HG02870 (cell line): ENCODE measurements around the gene RUNX1.

Experiments used
- ATAC-seq: cut with Tn5 transposase; IDR thresholded peaks from one replicate; pipeline ENCODE4 v1.9.1; 2021; ENCODE audit warnings: mild to moderate bottlenecking, moderate library complexity; ENCODE audit not compliant: unreplicated experiment

The RUNX1 gene

DNA sequence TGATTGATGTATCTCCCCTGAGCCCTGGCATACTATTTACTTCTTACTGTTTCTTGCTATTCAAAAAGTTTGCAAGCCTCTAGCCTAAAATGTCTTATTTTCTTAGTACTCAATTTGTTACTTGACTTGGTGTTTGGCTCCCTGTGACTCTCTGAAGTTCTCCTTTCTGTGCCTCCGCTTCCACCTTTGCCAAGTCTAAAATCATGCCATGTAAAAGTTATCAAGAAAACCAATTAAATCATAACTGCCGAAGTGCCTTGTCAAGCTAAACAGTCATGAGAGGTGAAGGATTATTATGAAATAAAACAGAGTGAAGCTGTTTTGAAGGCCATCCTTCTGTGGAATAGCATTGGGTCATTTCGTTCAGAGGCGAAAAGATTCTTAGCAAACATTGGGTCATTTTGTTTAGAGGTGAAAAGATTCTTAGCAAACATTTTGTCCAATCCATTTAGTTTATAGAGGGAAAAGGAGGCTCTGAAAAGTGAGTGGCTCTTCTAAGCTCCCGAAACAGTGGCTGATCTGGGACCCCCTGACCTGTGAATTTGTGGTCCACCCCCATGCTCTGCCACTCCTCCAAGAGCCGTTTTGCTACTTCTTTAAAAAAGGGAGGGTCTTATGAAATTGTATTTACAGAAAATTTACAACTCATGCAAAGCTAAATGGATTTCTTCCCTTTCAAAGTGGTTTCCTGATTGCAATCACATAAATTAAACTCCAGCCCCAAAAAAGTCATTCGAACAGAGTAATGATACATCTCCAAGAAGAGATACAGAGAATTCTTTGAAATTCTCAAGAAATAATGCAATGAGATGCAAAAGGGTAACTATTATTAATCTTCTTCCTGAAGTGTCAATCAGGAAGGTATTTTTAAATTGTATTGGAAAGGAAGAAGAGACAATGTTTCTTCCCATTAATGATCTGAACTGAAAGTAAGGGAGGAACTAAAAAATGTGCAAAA is 141.4 kb downstream of the RUNX1 start:
- ATAC-seq: no peak

DNA sequence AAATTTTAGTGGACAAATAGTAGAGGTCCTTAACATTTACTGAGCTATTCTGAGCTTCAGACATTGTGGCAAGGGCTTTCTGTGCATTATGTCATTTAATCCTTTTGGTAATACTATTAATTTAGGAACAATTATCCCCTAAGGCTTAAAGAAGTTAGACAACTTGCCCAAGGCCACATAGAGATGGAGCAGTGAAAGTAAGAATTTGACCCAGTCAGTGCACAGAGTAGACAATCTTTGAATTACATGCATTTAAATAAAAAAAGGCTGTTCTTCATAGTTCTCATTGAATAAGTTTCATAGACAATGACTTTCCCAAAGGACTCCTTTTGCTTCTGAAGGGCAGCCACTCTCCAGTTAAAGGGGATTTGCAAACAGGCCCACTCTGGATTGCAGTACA is 142.7 kb downstream of the RUNX1 start:
- ATAC-seq: no peak

DNA sequence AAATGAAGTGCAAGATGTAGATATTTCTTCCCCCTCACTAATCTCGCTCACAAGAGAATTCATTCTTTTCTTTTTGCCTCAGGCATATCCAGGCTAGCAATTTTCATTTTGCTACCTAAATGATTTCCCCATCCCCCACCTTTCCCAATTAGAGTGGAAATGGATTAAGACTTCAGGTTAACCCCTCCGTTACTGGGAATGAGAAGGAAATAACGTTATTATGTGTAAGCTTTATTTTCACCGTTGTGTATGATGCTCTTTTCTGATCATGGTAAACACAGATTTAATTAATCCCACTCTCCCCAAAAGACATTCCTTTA is 143.9 kb downstream of the RUNX1 start:
- no peak for ATAC-seq

DNA sequence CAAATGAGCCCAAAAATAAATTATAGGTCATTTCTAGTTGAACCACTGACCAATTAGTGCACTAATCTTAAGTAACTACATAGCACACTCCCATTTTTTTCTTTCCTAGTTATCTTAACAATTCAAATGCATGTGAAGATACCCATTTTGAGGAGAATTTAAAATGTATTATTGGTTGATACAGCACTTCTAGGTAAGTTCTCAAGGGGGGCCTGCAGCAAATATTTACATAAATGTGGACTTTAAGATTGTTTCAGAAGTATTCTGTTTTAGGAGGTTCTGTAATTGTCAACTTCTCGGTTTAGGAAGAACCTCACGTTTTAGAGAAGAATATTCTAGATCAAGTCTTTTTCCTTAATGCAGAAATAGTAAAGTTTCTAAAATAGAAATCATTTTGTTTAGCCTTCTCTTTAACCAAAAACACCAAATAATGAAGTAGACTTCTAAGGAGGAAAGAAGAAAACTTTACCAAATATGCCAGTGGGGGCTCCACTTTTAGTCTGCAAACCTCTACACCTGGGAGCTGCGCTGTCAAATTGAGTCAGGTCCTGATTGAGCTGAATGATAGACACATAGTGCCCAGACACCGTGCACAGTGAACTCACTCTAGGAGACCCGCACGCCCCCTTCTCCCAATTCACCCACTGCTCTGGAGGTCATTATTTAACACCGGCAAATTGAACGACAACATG is 144.4 kb downstream of the RUNX1 start:
- ATAC-seq: no peak

DNA sequence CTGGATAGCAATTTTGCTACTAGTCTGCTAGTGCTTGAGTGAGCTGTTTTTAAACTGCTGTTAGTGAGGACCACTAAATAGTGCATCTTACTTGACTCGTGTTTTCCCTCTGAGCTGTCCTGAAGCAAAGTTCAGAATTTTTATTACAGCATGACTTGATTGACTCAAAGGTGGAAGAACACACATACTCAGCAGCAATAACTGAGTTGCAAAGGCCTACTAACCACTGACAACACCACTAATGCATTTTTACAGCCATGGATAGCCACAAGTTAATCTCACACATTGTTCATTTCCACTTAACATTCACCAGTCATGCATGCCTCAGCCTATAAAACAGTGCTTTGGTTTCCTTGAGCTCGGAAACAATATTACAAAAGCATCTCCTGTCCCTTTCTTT is 148.7 kb downstream of the RUNX1 start:
- no peak for ATAC-seq

DNA sequence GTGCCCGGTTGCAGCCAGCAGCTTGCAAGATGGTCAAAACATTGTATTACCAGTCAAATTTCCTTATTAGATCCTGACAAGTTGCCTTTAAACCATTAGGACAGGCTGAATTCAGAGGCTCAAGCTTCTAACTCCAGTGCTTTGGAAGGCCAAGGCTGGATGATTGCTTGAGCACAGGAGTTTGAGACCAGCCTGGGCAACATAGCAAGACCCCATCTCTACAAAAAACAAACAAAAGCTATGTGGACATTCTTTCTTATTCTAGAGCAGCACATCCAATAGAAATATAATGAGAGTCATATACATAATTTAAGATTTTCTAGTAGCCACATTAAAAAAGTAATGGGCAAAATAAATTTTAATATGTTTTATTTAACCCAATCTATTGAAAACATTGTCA is 149.3 kb downstream of the RUNX1 start:
- ATAC-seq: no peak

DNA sequence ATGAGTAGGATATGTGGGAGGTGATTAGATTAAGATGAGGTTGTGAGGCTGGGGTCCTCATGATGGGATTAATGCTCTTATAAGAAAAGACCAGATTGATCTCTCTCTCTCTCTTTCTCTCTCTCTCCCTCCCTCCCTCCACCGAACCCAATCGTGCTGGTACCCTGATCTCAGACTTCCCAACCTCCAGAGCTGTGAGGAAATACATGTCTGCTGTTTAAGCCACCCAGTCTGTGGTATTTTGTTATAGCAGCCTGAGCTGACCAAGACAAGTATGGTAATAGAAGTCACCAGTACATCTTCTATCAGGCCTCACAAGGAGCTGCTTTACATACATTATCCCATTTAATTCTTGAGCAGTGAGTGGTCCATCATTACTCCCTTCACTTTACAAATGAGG is 149.8 kb downstream of the RUNX1 start:
- no peak for ATAC-seq

DNA sequence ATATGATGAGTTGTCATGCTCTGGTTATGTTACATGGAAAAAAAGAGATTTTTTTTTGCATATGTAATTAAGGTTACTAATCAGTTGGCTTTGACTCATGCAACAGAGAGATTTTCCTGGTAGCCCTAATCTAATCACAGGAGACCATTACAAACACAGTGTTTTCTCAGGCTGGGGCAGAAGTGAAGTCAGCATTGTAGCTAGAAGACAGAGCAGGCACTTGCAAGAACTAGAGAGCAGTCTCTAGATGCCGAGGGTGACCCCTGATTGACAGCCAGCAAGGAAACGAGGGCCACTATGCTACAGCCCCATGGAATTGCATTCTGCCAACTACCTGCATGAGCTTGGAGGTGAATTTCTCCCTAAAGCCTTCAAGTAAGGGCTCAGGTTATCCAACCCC is 151.3 kb downstream of the RUNX1 start:
- no peak for ATAC-seq

DNA sequence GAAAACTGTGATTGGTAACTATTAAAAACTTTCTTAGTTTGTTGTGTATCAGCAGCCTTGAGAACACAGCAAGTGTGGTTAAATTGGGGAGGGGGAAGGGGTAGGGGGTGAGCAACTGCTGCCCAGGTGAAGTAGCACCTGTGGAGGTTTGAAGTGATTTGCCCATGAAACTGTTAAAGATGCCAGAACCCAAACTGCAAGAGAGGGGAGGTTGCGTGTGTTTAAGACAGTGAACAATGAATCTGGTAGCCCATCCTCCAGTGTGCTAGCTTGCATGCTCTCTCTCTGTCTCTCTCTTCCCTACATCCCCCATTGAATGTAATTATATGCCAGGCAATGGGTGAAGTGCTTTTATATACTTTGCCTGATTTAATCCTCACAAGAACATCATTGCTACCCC is 154.7 kb downstream of the RUNX1 start:
- no peak for ATAC-seq

DNA sequence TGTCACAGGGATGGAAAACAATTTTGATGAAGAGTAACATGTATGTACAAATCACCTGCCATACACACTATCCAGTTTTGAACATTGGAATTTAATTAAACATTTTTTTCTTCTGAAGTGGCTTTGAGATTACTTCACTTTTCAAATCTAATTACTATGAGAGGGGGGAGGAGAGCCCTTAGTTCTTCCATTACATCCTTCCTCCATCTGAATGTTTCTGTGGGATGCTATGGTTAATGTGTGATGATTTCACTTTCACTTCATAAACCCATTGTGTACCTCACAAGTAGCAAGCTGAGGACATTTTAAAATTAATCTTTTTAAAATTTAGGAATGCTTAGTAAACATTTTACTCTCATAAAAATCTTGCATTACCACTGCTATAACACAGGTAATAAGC is 156.9 kb downstream of the RUNX1 start:
- ATAC-seq: no peak

DNA sequence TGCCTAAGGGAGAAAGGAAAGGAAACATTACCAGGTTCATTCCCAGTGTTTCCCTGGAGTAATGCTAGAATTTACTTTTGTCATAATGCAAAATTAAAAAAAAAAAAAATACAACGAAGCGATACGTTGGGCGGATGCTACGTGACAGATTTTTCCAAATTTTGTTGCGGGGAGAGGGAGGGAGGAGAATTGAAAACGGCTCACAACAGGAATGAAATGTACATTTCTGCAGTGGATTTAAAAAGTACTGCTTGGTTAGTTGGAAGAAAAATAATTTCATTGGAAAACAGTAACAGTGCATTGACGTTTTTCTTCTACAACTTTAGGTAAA is 157.5 kb downstream of the RUNX1 start:
- no peak for ATAC-seq

DNA sequence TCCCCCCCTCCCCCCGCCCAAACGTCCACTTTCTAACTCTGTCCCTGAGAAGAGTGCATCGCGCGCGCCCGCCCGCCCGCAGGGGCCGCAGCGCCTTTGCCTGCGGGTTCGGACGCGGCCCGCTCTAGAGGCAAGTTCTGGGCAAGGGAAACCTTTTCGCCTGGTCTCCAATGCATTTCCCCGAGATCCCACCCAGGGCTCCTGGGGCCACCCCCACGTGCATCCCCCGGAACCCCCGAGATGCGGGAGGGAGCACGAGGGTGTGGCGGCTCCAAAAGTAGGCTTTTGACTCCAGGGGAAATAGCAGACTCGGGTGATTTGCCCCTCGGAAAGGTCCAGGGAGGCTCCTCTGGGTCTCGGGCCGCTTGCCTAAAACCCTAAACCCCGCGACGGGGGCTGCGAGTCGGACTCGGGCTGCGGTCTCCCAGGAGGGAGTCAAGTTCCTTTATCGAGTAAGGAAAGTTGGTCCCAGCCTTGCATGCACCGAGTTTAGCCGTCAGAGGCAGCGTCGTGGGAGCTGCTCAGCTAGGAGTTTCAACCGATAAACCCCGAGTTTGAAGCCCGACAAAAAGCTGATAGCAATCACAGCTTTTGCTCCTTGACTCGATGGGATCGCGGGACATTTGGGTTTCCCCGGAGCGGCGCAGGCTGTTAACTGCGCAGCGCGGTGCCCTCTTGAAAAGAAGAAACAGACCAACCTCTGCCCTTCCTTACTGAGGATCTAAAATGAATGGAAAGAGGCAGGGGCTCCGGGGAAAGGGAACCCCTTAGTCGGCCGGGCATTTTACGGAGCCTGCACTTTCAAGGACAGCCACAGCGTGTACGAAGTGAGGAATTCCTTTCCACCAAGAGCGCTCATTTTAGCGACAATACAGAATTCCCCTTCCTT is 158.1 kb downstream of the RUNX1 start:
- ATAC-seq: no peak

DNA sequence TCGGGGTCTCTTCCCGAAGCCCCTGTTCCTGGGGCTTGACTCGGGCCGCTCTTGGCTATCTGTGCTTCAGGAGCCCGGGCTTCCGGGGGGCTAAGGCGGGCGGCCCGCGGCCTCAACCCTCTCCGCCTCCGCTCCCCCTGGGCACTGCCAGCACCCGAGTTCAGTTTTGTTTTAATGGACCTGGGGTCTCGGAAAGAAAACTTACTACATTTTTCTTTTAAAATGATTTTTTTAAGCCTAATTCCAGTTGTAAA is 158.7 kb downstream of the RUNX1 start:
- ATAC-seq: no peak

DNA sequence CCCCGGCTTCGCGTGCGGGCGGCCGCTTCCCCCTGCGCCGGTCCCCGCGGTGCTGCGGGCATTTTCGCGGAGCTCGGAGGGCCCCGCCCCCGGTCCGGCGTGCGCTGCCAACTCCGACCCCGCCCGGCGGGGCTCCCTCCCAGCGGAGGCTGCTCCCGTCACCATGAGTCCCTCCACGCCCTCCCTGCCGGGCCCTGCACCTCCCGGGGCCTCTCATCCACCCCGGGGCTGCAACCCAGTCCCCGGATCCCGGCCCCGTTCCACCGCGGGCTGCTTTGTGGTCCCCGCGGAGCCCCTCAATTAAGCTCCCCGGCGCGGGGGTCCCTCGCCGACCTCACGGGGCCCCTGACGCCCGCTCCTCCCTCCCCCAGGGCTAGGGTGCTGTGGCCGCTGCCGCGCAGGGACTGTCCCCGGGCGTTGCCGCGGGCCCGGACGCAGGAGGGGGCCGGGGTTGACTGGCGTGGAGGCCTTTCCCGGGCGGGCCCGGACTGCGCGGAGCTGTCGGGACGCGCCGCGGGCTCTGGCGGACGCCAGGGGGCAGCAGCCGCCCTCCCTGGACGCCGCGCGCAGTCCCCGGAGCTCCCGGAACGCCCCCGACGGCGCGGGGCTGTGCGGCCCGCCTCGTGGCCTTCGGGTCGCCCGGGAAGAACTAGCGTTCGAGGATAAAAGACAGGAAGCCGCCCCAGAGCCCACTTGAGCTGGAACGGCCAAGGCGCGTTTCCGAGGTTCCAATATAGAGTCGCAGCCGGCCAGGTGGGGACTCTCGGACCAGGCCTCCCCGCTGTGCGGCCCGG is 159.2 kb downstream of the RUNX1 start:
- ATAC-seq: peak; percentile 32

DNA sequence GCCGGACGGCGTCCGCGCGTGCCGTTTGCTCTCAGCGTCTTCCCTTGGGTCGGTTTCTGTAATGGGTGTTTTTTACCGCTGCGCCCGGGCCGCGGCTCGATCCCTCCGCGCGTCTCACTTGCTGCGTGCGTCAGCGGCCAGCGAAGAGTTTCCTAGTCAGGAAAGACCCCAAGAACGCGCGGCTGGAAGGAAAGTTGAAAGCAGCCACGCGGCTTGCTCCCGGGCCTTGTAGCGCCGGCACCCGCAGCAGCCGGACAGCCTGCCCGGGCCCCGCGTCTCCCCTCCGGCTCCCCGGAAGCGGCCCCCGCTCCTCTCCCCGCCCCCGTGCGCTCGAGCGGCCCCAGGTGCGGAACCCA is 159.8 kb downstream of the RUNX1 start:
- peak; percentile 17 for ATAC-seq

DNA sequence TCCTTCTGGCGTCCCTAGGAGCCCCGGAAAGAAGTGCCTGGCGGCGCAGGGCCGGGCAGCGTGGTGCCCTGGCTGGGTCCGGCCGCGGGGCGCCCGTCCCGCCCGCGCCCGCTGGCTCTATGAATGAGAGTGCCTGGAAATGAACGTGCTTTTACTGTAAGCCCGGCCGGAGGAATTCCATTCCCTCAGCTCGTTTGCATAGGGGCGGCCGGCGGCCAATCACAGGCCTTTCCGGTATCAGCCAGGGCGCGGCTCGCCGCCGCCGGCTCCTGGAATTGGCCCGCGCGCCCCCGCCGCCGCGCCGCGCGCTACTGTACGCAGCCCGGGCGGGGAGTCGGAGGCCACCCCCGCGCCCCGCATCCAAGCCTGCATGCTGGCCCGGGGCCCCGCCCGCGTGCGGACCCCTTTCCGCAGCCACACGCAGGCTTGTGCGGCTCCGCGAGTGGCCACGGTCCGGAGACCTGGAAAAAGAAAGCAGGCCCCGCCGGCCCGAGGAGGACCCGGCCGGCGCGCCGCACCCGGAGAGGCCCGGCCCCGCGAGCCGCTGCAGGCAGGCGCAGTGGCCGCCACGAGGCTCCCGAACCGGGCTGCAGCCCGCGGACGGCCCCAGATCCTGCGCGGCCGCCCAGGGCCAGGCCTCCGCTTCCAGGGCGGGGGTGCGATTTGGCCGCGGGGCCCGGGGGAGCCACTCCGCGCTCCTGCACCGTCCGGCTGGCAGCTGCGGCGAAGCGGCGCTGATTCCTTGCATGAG is 160.4 kb downstream of the RUNX1 start:
- ATAC-seq: peak; percentile 43

DNA sequence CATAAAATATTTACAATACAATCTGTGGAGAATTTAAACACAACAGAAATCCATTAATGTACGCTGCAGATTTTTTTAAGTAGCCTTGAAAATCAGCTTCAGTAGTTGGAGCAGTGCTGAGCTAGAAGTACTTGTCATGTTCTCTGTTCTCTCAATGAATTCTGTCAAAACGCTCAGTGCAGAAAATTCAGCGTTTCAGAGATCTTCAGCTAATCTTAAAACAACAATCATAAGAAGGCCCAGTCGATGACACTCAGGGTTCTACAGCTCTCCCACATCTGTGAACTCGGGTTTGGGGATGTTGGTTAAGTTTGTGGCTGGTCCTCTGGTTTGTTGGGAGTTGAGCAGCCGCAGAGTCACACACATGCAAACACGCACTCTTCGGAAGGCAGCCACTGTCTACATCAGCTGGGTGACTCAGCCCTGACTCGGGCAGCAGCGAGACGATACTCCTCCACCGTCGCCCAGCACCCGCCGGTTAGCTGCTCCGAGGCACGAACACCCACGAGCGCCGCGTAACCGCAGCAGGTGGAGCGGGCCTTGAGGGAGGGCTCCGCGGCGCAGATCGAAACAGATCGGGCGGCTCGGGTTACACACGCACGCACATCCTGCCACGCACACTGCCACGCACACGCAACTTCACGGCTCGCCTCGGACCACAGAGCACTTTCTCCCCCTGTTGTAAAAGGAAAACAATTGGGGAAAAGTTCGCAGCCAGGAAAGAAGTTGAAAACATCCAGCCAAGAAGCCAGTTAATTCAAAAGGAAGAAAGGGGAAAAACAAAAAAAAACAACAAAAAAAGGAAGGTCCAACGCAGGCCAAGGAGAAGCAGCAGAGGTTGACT is 161.2 kb downstream of the RUNX1 start:
- peak; percentile 31 for ATAC-seq

DNA sequence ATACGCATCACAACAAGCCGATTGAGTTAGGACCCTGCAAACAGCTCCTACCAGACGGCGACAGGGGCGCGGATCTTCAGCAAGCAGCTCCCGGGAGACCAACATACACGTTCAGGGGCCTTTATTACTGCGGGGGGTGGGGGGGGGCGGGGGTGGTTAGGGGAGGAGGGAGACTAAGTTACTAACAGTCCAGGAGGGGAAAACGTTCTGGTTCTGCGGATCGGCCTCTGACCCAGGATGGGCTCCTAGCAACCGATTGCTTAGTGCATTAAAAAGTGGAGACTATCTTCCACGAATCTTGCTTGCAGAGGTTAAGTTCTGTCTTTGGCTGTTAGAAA is 162.0 kb downstream of the RUNX1 start:
- ATAC-seq: no peak

DNA sequence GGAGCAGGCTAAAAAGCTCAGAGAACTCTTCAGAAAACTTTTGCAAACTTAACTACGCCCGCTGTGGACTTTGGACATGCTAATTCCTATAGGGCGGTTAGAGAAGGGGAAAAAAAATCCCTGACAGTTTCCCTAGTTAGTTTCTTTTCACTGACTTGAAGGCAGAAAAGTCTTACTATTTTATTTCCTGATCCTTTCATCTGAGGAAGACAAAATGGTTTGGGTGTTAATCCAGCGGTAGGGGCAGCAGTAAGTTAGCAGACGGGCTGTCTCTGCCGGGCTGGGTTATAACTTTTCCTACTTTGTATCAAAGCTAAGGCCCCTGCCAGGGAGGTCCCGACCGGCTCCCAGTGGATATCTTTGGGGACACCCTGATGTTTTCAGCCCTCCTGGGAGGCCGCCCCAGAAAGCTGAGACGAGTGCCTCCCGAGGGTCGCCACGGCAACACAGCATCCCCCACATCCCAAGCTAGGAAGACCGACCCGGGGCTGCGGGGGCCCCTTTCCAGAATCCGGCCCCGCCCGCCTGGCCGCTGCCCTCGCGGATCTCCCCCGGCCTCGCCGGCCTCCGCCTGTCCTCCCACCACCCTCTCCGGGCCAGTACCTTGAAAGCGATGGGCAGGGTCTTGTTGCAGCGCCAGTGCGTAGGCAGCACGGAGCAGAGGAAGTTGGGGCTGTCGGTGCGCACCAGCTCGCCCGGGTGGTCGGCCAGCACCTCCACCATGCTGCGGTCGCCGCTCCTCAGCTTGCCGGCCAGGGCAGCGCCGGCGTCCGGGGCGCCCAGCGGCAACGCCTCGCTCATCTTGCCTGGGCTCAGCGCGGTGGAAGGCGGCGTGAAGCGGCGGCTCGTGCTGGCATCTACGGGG is 162.6 kb downstream of the RUNX1 start:
- no peak for ATAC-seq
